ENCODE measurements around the gene BBS9.

DNA sequence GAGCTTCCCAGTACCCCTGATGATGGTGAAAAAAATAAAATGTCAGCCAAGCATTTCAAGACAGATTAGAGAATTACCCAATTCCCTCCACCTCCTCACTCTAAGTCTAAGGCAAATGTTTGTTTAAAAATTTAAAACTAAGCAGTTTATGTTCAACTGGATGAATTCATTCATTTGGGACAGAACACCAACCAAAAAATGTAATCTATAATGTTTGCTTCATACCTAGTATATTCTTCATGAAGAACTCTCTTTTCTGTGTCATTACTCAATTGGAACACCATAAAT lies 450.3 kb downstream of the BBS9 start:
- no peak for TF ChIP-seq POLR2A (IDR thresholded peaks at IDR 0.05)
- TF ChIP-seq, protein P1, sequence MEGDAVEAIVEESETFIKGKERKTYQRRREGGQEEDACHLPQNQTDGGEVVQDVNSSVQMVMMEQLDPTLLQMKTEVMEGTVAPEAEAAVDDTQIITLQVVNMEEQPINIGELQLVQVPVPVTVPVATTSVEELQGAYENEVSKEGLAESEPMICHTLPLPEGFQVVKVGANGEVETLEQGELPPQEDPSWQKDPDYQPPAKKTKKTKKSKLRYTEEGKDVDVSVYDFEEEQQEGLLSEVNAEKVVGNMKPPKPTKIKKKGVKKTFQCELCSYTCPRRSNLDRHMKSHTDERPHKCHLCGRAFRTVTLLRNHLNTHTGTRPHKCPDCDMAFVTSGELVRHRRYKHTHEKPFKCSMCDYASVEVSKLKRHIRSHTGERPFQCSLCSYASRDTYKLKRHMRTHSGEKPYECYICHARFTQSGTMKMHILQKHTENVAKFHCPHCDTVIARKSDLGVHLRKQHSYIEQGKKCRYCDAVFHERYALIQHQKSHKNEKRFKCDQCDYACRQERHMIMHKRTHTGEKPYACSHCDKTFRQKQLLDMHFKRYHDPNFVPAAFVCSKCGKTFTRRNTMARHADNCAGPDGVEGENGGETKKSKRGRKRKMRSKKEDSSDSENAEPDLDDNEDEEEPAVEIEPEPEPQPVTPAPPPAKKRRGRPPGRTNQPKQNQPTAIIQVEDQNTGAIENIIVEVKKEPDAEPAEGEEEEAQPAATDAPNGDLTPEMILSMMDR (IDR thresholded peaks at IDR 0.05) = no peak

Measured in gastroesophageal sphincter (tissue), 3 donors.